IMR-90 (cell line): ENCODE data around the gene ARID4A. TPM values are rescaled to one million over a fixed set of nuclear protein-coding genes. Genes with fewer than 3 reads are reported as not detected.

Experiments used
- ATAC-seq: fragments of 200-7000 bp; cut with Tn5 transposase; 2 replicates; pipeline ENCODE4 v1.9.1; 2020; ENCODE audit warnings: low read depth, mild to moderate bottlenecking, moderate library complexity
- BruUV-seq: library from RNA; stranded (reverse); fragments of 400-500 nt; replicated peaks from 2 replicates; lab custom pipeline; 2021; lab: Mats Ljungman, UMichigan
- CTCF ChIA-PET: fragments of 300-600 bp; formaldehyde crosslinking; extraction: SDS; loops from one replicate; lab custom pipeline; 2021; ENCODE audit warnings: antibody characterized with exemption; lab: Yijun Ruan, JAX
- POLR2A ChIA-PET: fragments of 300-600 bp; sonication (Branson Sonifier 250); formaldehyde crosslinking; loops from one replicate; lab custom pipeline; 2022; ENCODE audit warnings: antibody characterized with exemption; ENCODE audit not compliant: unreplicated experiment; lab: Charles Lee
- DNase-seq: peaks from one replicate; pipeline ENCODE4 v3.0.0; 2013
- H2AFZ ChIP-seq: replicated peaks from 2 replicates; pipeline ENCODE3; 2013; ENCODE audit warnings: low read length, mild to moderate bottlenecking; ENCODE audit not compliant: poor library complexity
- H2AK5ac ChIP-seq: 2 replicates; pipeline ENCODE4 v1.6.1; 2013; ENCODE audit warnings: low read depth, low read length, inconsistent platforms
- H2AK9ac ChIP-seq: replicated peaks from 2 replicates; pipeline ENCODE3; 2013; ENCODE audit warnings: mild to moderate bottlenecking, low read depth, low read length, moderate library complexity; ENCODE audit not compliant: poor library complexity
- H2BK120ac ChIP-seq: 2 replicates; pipeline ENCODE4 v1.6.1; 2013; ENCODE audit warnings: low read depth, low read length, inconsistent platforms
- H2BK15ac ChIP-seq: 3 replicates; pipeline ENCODE4 v1.6.1; 2013; ENCODE audit warnings: low read depth, low read length, inconsistent platforms
- H2BK20ac ChIP-seq: 2 replicates; pipeline ENCODE4 v1.6.1; 2013; ENCODE audit warnings: low read depth, mild to moderate bottlenecking, inconsistent platforms, low read length, moderate library complexity
- H2BK5ac ChIP-seq: 2 replicates; pipeline ENCODE4 v1.6.1; 2013; ENCODE audit warnings: mild to moderate bottlenecking, low read depth, low read length, inconsistent platforms; ENCODE audit not compliant: poor library complexity, severe bottlenecking
- H3K14ac ChIP-seq: replicated peaks from 2 replicates; pipeline ENCODE4 v1.6.1; 2013; ENCODE audit warnings: low read depth, low read length, inconsistent platforms
- H3K18ac ChIP-seq: 2 replicates; pipeline ENCODE4 v1.6.1; 2013; ENCODE audit warnings: low read depth, low read length, control low read depth
- H3K23ac ChIP-seq: 2 replicates; pipeline ENCODE4 v1.6.1; 2013; ENCODE audit warnings: low read depth, low read length, inconsistent platforms
- H3K27ac ChIP-seq: 2 replicates; pipeline ENCODE4 v1.5.1; 2013; ENCODE audit warnings: mild to moderate bottlenecking, control low read depth, low read length; ENCODE audit not compliant: insufficient read depth
- H3K27me3 ChIP-seq: 2 replicates; pipeline ENCODE4 v1.6.1; 2013; ENCODE audit warnings: low read length; ENCODE audit not compliant: control insufficient read depth, insufficient read depth
- H3K36me3 ChIP-seq: 2 replicates; pipeline ENCODE4 v1.6.1; 2013; ENCODE audit warnings: low read length, mixed read lengths; ENCODE audit not compliant: control insufficient read depth, insufficient read depth
- H3K4ac ChIP-seq: 2 replicates; pipeline ENCODE4 v1.6.1; 2013; ENCODE audit warnings: low read depth, low read length, inconsistent platforms
- H3K4me1 ChIP-seq: 2 replicates; pipeline ENCODE4 v1.6.1; 2013; ENCODE audit warnings: low read length, mixed read lengths; ENCODE audit not compliant: control insufficient read depth, insufficient read depth
- H3K4me2 ChIP-seq: 2 replicates; pipeline ENCODE4 v1.6.1; 2013; ENCODE audit warnings: low read depth, mild to moderate bottlenecking, control low read depth, low read length, moderate library complexity
- H3K4me3 ChIP-seq: 2 replicates; pipeline ENCODE4 v1.5.1; 2013; ENCODE audit warnings: low read depth, mild to moderate bottlenecking, control low read depth, low read length, moderate library complexity; ENCODE audit not compliant: insufficient read depth
- H3K56ac ChIP-seq: 2 replicates; pipeline ENCODE4 v1.6.1; 2013; ENCODE audit warnings: low read length, inconsistent platforms; ENCODE audit not compliant: insufficient read depth; ENCODE audit errors: extremely low read depth
- H3K79me1 ChIP-seq, 2 experiments: 2 replicates each; pipeline ENCODE4 v1.6.1; 2013; ENCODE audit warnings: low read length in 2 of 2, inconsistent platforms in 1 of 2, low read depth in 1 of 2
- H3K9ac ChIP-seq: 2 replicates; pipeline ENCODE4 v1.6.1; 2013; ENCODE audit warnings: low read depth, low read length, control low read depth
- H3K9me1 ChIP-seq: 2 replicates; pipeline ENCODE4 v1.6.1; 2013; ENCODE audit warnings: low read length, inconsistent platforms; ENCODE audit not compliant: insufficient read depth
- H3K9me3 ChIP-seq: 2 replicates; pipeline ENCODE4 v1.6.1; 2013; ENCODE audit warnings: low read length; ENCODE audit not compliant: control insufficient read depth, insufficient read depth
- H4K20me1 ChIP-seq: 2 replicates; pipeline ENCODE4 v1.6.1; 2013; ENCODE audit warnings: low read length, inconsistent platforms; ENCODE audit not compliant: insufficient read depth
- H4K5ac ChIP-seq: 2 replicates; pipeline ENCODE4 v1.6.1; 2013; ENCODE audit warnings: mild to moderate bottlenecking, low read depth, low read length, control low read depth
- H4K8ac ChIP-seq, 2 experiments: 2 replicates each; pipeline ENCODE4 v1.6.1; 2013; ENCODE audit warnings: low read depth in 2 of 2, low read length in 2 of 2, control low read depth in 1 of 2, inconsistent platforms in 1 of 2
- H4K91ac ChIP-seq: 2 replicates; pipeline ENCODE4 v1.6.1; 2013; ENCODE audit warnings: low read depth, low read length, inconsistent platforms; ENCODE audit not compliant: insufficient read depth
- MAFK ChIP-seq: IDR thresholded peaks from 2 replicates; pipeline ENCODE4 v1.6.1; 2012; ENCODE audit warnings: low read depth, low read length, improper control_type of control experiment
- MAZ ChIP-seq: IDR thresholded peaks from 2 replicates; pipeline ENCODE4 v1.6.1; 2012; ENCODE audit warnings: low read depth, mild to moderate bottlenecking, low read length, improper control_type of control experiment, moderate library complexity, borderline replicate concordance
- NFE2L2 ChIP-seq: fragments of 150-350 bp; IDR thresholded peaks from 2 replicates; pipeline ENCODE4 v1.6.1; 2016; ENCODE audit warnings: low read depth, mild to moderate bottlenecking, low read length
- RCOR1 ChIP-seq: IDR thresholded peaks from 2 replicates; pipeline ENCODE4 v1.6.1; 2012; ENCODE audit warnings: mild to moderate bottlenecking, low read length, improper control_type of control experiment; ENCODE audit not compliant: insufficient replicate concordance
- RFX5 ChIP-seq: IDR thresholded peaks from 2 replicates; pipeline ENCODE4 v1.8.0; 2012; ENCODE audit warnings: low read depth, mild to moderate bottlenecking, low read length, moderate library complexity
- WGBS, 2 experiments: methylation state at CpG; one replicate each; pipeline versions ENCODE4 v1.1.5 to v1.1.7; 2013; ENCODE audit warnings: missing lambda C conversion rate in 2 of 2; ENCODE audit not compliant: insufficient read length in 1 of 2; ENCODE audit errors: extremely low coverage in 2 of 2; 5-methylcytosine and 5-hydroxymethylcytosine counted together
- dilution Hi-C: fragments of 300-500 bp; cut with HindIII; formaldehyde crosslinking; loops from one replicate; pipeline ENCODE4 v1.14.3; 2018; ENCODE audit warnings: low sequenced_read_pairs; ENCODE audit not compliant: unreplicated experiment
- in situ Hi-C: fragments of 300-500 bp; cut with MboI; formaldehyde crosslinking; loops from 3 replicates; pipeline ENCODE4 v1.14.3; 2019; ENCODE audit warnings: low sequenced_read_pairs, inconsistent platforms, mixed read lengths
- intact Hi-C: fragments of 100-400 bp; cut with micrococcal nuclease; formaldehyde crosslinking; loops from 2 replicates; pipeline ENCODE4 v1.10.0; 2022
- polyA plus RNA-seq, 3 experiments: library from polyadenylated mRNA; depleted of rRNA; stranded (reverse); fragments of >200 nt; gene quantifications; 2 replicates each; pipeline ENCODE4 v1.2.3, GENCODE V29; 2012; ENCODE audit warnings: low replicate concordance in 1 of 3
- total RNA-seq: library from RNA; depleted of rRNA; stranded (reverse); fragments of >200 nt; gene quantifications from 2 replicates; pipeline ENCODE4 v1.2.3, GENCODE V29; 2012
- TF ChIP-seq, protein P1 (sequence below): conservative IDR thresholded peaks from 2 replicates; pipeline ENCODE4 v1.5.1; 2012; ENCODE audit warnings: mild to moderate bottlenecking, low read depth, low read length, improper control_type of control experiment
- TF ChIP-seq, protein P2 (sequence below): fragments of 150-350 bp; IDR thresholded peaks from 2 replicates; pipeline ENCODE4 v1.6.1; 2016; ENCODE audit warnings: low read depth, mild to moderate bottlenecking, low read length, moderate library complexity, borderline replicate concordance

ARID4A gene
- total and polyA plus RNA-seq, 2 of the 4 experiments (the other 2 are of a cell fraction) = 3.3 to 3.8 TPM

DNA sequence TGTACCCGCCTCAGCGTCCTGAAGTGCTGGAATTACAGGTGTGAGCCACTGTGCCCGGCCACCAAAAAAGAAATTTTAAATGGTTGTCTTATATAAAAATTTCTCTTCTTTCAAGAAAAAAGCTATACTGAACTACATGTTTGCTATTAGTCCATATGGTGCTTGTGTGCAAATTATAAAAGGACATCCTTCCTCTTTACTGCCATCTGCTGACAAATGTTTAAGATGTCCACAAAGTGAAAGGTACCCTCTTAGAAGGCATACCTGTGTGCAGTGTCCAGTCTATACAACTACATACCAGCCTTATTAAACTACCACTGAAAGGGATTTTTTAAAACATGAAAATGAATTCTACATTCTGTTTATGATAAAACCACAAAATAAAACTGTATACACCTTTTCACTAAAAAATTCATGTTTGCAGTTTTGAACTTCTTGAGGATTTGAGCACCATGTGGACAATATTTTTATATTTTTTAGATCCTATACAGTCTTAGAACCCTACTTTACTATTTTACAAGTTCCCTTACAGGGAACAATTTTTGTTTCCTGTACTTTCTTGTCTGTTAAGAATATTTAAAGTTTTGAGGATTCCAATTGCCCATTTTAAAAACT, 64.5 kb downstream of the ARID4A start:
- in situ Hi-C loops (no loop called here), intact Hi-C loops (loop anchor here (1.0 to 5.0 kb wide), 2 partner anchors 39 to 46 kb away; no protein-coding TSS in a partner anchor), dilution Hi-C loops (no loop called here)
- no peaks in the 10 kb centered on the region for H3K4me1 ChIP-seq
- H3K23ac ChIP-seq = no peak overlapping the region
- DNase-seq (peak; percentile 17), ATAC-seq (no peak)
- no peaks in the 10 kb centered on the region for H3K27me3 ChIP-seq
- TF ChIP-seq MAZ = no peak
- no peak for TF ChIP-seq RCOR1
- TF ChIP-seq, protein P1, sequence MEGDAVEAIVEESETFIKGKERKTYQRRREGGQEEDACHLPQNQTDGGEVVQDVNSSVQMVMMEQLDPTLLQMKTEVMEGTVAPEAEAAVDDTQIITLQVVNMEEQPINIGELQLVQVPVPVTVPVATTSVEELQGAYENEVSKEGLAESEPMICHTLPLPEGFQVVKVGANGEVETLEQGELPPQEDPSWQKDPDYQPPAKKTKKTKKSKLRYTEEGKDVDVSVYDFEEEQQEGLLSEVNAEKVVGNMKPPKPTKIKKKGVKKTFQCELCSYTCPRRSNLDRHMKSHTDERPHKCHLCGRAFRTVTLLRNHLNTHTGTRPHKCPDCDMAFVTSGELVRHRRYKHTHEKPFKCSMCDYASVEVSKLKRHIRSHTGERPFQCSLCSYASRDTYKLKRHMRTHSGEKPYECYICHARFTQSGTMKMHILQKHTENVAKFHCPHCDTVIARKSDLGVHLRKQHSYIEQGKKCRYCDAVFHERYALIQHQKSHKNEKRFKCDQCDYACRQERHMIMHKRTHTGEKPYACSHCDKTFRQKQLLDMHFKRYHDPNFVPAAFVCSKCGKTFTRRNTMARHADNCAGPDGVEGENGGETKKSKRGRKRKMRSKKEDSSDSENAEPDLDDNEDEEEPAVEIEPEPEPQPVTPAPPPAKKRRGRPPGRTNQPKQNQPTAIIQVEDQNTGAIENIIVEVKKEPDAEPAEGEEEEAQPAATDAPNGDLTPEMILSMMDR = peak; percentile 21; the same call in 1 of the 2 replicates
- TF ChIP-seq NFE2L2 = no peak
- TF ChIP-seq RFX5 = no peak
- TF ChIP-seq, protein P2, sequence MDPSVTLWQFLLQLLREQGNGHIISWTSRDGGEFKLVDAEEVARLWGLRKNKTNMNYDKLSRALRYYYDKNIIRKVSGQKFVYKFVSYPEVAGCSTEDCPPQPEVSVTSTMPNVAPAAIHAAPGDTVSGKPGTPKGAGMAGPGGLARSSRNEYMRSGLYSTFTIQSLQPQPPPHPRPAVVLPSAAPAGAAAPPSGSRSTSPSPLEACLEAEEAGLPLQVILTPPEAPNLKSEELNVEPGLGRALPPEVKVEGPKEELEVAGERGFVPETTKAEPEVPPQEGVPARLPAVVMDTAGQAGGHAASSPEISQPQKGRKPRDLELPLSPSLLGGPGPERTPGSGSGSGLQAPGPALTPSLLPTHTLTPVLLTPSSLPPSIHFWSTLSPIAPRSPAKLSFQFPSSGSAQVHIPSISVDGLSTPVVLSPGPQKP = no peak
- TF ChIP-seq MAFK = no peak
- POLR2A ChIA-PET = no interaction called here
- no peaks in the 10 kb centered on the region; a peak in 1 of 4 replicates for H3K79me1 ChIP-seq
- H3K18ac ChIP-seq = no peak overlapping the region
- no peaks in the 10 kb centered on the region for H3K9me1 ChIP-seq
- H3K4me3 ChIP-seq = no peak overlapping the region
- H2BK120ac ChIP-seq = no peak overlapping the region
- CTCF ChIA-PET = interaction anchor here (0.6 kb wide), 1 partner anchor 12 kb away, joined by 3 read pairs; no protein-coding TSS in a partner anchor
- no peak overlapping the region for H2BK5ac ChIP-seq
- no peak overlapping the region for H2BK20ac ChIP-seq
- H3K27ac ChIP-seq = no peak overlapping the region
- H3K4ac ChIP-seq = no peak overlapping the region
- no peak overlapping the region for H2AFZ ChIP-seq
- H3K56ac ChIP-seq = no peak overlapping the region
- H4K5ac ChIP-seq = no peak overlapping the region
- H4K91ac ChIP-seq = no peak overlapping the region
- H2AK5ac ChIP-seq = no peak overlapping the region
- no peaks in the 10 kb centered on the region for H3K9me3 ChIP-seq
- no TSS peak for BruUV-seq
- H3K14ac ChIP-seq = no peak overlapping the region
- H3K4me2 ChIP-seq = no peak overlapping the region
- H2AK9ac ChIP-seq = no peak overlapping the region
- peaks cover 26% of the 10 kb centered on the region for H3K36me3 ChIP-seq
- no peak overlapping the region for H3K9ac ChIP-seq
- H4K8ac ChIP-seq = no peak overlapping the region
- WGBS, 2 experiments = no CpG with 5 or more reads among the region's 3 CpGs
- no peak overlapping the region for H2BK15ac ChIP-seq
- no peaks in the 10 kb centered on the region for H4K20me1 ChIP-seq
